Measurements from ENCODE around the gene LRRC3. TPM values are rescaled to one million over a fixed set of nuclear protein-coding genes. Genes with fewer than 3 reads are reported as not detected.

LRRC3 gene
- total RNA-seq, 1 donor from 2014 or later, result 3.9 TPM

DNA sequence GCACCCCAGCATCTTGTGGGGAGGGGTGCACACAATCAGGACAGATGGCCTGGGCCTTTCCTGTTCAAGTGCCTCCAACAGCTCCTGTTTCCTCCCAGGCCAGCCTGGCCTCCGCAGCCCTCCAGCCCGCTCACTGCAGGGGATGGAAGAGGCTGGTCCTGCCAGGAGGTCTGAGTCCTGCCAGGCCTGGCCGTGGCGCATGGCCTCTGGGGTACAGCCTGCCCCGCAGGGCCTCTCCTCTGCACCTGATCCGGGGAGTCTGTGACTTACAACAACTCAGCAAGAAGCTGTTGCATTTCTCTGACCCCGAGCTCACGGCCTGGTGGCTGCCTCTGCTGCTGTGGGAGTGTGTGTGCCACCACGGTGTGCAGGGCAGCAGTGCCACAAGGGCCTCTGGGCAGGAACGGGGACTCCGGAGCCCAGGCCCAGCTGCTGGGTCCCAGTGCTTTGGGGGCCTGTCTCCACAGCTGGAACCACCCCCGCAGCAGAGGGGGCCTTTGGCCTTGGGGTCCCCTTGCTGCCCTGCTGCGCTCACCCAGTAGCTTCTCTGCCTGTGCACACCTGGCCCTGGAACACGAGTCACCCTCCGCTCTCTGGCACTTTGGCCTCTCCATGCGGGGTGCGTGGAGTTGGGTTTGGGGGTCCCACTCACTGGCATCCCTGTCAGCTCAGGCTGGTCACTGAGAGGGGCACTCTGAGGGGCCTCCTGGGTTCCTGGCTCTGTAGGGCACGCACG, 17.4 kb upstream of the LRRC3 start:
- intact Hi-C loops (cut with micrococcal nuclease), result no loop called here

DNA sequence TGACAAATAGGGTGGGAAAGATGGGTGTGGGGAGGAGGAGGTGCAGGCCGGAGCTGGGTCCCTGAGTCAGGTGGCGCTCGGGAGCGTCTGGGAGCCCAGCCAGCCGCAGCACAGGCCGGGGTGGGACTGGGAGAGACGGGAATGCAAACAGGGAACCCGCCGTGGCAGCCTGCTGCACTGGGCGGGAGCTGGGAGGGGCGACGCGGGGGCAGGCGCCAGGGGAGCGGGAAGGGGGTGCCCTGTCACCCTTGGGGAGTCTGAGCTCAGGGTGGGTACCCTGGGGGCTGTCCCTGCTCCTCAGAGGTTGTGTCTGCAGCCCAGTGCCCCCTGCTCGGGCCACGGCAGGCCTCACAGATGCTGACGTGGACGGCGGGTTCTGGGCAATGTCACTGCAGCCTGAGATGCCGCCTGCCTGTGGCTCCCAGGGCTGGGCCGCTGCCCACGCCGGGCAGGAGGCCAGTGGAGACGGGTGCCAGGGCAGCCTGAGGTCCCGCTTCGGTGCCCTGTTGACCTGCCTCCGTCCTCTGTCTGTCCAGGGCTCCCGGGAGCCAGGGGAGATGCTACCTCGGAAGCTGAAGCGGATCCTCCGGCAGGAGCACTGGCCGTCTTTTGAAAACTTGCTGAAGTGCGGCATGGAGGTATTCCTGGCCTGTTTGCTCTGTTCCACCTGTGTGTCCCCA, 16.6 kb upstream of the LRRC3 start:
- intact Hi-C loops (cut with micrococcal nuclease), result no loop called here

DNA sequence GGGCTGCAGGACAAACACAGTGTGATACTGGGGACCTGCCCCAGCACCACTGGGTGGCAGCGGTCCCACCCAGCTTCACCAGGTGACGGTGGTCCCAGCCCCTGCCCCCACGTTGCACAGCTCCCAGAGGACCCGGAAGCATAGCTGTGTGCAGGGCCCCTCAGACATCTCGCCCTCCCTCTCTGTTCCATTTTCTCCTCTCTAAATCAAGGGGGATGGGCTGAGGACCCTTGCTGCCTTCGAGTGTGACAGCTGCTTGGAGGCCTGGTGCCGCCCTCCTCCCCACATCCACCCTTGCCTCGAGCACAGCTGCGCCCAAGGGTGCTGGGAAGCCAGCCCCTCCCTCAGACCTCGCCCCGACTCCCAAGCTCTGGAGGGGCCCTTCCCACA, 16.1 kb upstream of the LRRC3 start:
- intact Hi-C loops (cut with micrococcal nuclease), result no loop called here

DNA sequence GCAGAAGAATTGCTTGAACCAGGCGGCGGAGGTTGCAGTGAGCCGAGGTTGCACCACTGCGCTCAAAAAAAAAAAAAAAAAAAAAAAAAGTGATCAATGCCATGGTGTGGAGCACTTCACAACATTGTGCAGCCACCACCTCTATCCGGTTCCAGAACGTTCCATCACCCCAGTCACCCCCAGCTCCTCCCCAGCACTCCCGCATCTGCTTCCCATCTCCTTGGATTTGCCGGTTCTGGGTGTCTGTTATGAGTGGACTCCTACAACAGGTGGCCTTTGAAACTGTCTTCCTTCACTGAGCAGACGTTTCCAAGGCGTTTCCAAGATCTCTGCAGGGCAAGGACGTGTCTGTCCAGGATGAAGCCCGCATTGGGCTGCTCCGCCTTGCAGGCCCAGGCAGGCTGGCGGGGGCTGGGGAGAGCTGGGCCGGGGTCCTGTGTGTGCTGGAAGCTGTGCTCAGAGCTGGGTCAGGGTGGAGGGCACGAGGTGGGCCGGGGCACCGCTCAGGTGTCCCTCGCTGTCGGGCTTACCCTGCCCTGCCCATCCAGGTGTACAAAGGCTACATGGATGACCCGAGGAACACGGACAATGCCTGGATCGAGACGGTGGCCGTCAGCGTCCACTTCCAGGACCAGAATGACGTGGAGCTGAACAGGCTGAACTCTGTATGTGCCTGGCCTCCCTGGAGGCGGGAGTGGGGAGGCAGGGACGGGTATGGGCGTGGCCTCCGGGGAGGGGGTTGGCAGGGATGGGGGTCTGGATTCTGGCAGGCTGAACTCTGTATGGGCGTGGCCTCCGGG, 14.9 kb upstream of the LRRC3 start:
- intact Hi-C loops (cut with micrococcal nuclease), result no loop called here

DNA sequence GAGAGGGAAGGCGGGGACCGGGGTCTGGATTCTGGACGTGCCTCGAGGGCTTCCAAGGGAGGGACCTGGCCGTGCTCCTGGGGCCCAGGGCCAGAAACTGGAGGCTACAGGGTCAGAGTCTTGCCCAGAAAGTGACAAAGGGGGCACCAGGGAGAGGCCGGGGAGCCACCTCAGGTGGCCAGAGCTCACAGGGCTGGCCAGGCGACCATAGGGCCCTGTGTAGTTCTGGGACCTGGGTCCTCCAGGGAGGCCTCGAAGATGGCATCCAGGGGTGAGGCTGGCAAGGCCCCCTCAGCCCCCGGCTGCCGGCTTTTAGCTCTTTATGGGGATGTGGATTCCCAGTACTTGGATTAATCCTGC, 14.3 kb upstream of the LRRC3 start:
- intact Hi-C loops (cut with micrococcal nuclease), result no loop called here

DNA sequence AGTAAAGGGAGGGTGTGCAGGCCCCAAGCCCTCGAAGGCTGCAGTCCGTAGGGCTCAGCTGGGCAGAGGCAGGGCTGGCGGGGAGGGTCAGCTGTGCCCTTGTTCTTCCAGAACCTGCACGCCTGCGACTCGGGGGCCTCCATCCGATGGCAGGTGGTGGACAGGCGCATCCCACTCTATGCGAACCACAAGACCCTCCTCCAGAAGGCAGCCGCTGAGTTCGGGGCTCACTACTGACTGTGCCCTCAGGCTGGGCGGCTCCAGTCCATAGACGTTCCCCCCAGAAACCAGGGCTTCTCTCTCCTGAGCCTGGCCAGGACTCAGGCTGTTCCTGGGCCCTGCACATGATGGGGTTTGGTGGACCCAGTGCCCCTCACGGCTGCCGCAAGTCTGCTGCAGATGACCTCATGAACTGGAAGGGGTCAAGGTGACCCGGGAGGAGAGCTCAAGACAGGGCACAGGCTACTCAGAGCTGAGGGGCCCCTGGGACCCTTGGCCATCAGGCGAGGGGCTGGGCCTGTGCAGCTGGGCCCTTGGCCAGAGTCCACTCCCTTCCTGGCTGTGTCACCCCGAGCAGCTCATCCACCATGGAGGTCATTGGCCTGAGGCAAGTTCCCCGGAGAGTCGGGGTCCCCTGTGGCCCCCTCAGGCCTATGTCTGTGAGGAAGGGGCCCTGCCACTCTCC, 13.6 kb upstream of the LRRC3 start:
- intact Hi-C loops (cut with micrococcal nuclease), result no loop called here

DNA sequence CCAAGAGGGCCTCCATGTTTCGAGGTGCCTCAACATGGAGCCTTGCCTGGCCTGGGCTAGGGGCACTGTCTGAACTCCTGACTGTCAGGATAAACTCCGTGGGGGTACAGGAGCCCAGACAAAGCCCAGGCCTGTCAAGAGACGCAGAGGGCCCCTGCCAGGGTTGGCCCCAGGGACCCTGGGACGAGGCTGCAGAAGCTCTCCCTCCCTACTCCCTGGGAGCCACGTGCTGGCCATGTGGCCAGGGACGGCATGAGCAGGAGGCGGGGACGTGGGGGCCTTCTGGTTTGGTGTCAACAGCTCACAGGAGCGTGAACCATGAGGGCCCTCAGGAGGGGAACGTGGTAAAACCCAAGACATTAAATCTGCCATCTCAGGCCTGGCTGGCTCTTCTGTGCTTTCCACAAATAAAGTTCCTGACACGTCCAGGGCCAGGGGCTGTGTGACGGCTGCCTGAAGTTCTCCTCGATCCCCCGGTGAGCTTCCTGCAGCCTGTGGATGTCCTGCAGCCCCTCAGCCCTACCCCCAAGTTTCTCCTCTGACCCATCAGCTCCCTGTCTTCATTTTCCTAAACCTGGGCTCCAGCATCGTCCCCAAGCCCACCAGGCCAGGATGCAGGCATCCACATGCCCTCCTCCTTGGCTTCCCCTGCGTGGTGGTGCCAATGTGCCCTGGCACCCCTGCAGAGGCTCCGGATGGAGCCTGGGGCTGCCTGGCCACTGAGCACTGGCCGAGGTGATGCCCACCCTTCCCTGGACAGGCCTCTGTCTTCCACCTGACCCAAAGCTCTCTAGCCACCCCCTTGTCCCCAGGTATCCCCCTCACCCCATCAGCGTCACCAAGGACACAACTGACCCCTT, 12.8 kb upstream of the LRRC3 start:
- intact Hi-C loops (cut with micrococcal nuclease), result no loop called here

DNA sequence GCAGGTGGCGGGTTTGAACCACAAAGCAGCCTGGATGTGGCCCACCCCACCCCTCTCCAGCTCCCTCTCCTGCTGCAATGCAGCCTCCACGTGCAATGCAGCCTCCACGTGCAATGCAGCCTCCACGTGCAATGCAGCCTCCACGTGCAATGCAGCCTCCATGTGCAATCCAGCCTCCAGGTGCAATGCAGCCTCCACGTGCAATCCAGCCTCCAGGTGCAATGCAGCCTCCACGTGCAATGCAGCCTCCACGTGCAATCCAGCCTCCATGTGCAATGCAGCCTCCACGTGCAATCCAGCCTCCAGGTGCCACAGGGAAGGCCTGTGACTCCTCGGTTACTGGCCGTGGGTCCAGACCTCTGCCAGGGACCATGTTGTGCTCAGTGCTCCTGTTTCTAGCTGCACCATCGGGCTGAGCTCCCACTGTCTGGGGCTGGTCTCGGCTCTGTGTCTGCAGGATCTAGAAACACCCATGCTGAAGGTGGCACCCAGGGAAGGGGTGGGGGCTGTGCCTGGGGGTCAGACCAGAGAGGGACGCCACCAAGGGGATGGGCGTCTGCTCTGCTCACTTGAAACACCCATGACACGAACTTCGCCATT, 11.9 kb upstream of the LRRC3 start:
- intact Hi-C loops (cut with micrococcal nuclease), result no loop called here

DNA sequence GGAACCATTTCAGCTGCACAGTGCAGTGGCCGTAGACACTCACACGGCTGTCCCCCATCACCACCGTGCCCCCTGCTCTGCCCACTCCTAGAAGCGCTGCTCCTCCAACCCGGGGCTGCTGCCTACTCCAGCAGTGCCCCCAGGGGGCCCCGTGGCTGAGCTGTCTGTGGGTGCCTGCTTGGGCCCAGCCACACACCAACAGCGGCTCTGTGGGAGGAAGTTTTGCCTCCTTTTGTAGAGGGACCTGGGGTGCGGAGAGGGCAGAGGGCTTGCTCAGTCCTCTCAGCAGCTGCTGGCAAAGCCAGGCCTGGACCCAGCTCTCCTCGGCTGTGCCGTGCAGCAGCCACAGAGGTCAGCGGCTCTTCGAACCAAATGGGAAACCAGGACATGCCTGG, 11.4 kb upstream of the LRRC3 start:
- intact Hi-C loops (cut with micrococcal nuclease), result no loop called here

DNA sequence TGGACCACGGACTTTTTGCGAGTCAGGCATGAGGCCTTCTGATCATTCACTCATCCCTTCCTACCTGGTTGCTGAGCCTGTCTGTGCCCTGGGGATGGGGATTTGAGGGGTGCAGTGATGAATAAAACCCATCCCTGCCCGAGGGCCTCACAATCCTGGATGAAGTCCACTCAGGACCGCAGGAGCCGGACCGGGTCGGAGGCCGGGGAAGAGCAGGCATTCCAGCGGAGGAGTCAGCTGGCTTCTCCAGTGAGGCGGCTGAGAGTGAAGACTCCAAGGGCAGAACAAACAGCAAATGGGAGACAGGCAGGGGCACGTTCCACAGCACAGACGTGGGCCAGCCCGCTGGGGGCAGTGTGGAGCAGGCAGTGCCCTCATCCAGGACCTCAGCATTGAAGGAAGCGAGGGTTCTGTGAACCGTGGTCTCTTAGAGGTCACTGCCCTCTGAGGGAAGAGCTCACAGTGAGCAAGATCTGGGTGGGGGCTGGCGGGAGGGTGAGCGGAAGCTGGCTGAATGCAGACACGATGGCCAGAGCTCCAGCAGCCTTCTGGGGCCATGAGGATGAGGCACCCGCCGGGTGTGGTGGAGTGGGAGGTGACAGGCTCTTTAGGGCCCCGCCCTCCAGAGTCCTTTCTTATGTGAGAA, 10.9 kb upstream of the LRRC3 start:
- intact Hi-C loops (cut with micrococcal nuclease), result no loop called here

DNA sequence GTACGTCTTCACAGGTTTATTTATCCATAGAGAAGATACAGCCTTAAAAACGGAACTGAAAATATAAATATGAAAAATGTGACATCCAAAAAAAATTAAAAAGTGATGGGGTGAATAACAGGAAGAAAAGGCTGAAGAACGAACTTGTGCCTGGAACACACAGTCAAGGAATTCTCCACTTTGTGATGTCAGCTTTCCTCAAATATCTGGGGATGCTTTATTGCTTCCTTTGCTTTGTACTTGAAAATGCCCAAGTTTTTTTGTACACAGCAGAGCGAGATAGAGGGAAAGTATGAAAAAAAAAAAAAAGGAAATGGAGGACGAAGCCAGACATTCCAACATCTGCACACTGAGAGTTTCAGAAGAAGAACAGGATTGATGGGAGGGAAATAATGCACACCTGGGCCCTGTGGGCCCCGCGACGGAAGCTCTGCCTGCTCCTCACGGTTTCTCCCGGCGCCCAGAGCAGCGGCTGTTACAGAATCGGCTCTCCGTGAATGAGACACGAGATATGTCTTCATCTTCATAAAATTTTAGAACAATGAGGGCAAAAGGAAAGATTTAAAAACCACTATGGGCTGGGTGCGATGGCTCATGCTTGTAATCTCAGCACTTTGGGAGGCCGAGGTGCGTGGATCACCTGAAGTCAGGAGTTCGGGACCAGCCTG, 10.0 kb upstream of the LRRC3 start:
- intact Hi-C loops (cut with micrococcal nuclease), result no loop called here

DNA sequence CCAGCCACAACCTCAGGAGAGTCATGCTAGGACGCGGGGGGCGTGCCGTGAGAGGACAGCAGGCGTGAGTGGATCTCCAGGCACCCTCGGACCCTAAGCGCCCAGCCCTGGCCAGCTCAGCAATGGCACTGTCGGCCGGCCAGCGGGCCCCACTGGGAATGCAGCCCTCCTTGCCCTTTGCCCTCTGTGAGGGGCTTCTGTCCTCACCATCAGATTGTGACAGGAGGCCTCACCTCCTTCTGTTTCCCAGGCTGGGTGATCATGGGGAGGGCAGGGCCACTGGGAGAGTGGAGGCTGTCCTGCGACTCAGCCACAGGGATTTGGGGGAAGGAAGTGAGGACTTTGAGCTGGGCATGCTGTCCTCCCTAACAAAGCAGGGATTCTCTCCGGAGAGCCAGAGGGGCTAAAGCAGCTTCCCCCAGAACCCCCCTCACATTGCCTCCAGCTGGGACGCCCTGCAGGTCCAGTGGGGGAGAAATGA, 6.6 kb upstream of the LRRC3 start:
- intact Hi-C loops (cut with micrococcal nuclease), result no loop called here

DNA sequence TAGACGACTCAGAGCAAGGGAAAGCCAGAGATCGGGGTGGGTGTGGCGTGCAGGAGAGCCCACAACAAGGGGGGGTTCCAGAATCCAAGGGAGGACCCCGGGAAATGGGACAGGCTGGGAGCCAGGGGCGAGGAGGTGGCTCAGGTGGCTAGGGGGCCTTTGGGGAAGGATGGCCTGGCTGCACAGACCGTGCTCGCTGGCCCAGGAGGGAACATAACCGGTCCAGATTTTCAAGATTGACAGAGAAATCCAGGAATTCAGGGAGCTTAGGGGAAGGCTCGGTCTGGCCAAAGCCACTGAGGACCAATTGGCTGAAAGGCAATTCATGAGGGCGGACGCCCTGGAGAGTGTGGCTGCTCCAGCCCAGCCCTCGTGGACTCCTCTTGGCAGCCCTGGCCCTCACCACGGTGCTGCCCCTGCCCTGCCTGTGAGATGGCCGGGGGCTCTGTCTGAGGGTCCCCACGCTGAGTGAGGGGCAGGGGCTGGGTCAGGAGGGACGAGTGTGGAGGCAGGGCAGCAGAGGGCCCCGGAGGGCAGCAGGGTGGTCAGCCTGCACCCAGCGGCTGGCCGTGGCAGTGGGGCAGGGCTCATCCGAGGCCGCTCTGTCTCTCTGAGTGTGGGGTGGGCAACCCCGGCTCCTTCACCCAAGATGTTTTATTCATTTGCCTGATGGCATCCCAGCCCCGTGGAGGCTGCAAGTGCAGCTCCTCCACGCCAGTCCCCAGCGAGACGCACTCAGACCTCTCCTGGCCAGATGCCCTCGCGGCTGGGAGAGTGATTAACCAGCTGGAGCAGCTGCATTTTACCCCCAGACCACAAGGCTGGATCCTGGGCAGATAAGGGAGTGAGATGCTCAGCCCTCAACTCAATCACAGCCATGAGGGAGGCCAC, 5.6 kb upstream of the LRRC3 start:
- intact Hi-C loops (cut with micrococcal nuclease), result no loop called here

DNA sequence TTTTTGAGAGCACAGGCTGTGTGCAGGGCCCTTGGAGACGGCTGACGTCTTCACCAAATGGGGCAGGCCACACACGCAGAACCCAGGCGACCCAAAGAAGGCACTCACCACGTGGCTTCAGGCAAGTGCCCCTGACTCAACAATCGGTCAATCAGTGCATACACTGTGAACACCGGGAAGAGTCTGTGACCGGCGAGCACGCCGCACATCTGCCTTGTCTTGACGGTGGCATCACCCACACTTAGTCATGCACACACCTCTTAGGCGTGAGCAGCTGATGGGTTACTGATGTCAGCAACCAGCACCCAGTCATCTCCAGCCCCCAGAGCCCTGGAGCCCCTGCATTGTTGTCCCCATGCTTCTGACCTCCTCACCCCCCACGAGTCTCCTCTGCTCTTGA, 4.9 kb upstream of the LRRC3 start:
- intact Hi-C loops (cut with micrococcal nuclease), result no loop called here

DNA sequence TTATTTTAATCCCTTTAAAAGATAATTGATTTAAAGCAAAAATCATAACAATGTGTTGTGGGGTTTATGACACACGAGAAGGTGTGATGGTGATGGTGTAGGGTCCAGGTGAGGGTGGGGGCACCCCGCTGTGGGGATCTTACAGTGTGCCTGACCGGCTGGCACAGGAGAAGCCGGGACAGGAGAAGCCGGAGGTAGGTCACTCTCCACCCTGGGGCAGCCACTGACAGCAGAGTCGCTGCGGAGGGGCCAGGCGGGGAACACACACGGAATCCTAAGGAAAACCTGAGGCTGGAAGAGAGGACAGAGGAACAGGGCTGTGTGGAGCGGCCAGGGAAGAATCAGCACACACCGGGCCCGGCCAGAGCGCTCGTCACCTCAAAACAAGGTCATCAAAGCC, 4.3 kb upstream of the LRRC3 start:
- intact Hi-C loops (cut with micrococcal nuclease), result no loop called here

DNA sequence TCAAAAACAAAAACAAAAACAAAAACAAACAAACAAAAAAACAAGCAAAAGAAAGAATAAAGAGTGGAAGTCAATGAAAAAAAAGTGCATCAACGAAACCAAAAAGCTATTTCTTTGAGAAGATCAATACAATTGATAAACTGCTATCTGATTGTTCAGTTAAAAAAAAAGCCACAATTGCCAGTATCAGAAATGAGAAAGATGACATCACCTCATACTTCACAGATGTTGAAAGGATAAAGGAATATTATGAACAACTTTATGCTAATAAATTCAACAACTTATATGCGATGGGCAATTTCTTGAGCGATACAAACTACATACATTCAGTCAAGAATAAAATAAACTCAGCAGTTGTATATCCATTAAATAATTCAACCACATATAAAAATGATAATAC, 2.2 kb upstream of the LRRC3 start:
- intact Hi-C loops (cut with micrococcal nuclease), result no loop called here

DNA sequence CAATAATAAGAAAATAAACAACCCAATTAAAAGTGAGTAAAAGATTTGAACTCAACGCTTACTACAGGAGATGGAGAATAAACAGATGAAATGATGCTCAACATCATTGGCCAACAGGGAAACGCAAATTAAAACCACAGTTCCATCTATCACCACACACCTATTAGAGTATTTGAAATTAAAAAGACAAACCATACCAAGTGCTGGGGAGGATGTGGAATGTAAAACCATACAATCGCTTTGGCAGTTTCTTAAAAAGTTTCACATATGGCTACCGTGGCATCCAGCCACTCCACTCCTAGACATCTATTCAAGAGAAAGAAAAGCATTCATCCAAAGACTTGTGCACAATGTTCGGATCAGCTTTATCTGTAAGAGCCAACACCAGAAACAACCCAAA, 1.3 kb upstream of the LRRC3 start:
- intact Hi-C loops (cut with micrococcal nuclease), result no loop called here

DNA sequence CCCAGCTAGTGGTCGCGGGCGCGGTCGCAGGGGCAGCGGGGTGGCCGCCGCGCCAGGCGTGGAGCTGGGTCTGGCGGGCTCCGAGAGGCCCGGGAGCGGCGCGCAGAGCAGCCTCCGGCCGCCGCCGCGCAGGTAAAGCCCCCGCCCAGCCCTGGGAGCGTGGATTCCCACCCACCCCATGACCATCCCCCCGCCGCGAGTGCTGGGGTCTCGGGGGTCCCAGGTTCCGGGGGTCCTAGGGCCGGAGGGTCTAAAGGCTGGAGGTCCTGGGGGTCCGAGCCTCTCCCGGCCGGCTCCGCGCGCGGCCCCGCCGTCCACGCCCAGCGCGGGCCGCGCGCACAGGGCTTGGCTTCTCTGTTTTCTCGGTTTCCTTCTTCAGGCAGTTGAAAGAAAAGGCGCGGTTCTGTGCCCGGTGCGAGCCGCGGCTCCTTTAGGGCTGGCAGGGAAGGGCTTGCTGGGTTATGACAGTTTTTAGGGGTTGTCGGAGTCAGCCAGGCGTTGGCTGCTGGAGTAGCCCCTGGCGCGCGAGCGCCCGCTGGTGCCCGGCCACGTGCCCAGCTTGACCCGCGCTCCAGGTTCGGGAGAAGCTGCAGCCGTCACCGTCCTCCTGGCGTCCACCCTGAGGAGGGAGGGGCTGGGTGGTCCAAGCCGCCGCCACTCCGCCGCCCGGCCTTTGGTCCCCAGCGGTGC, 359 bp downstream of the LRRC3 start:
- intact Hi-C loops (cut with micrococcal nuclease), result loop anchor here (1.0 kb wide), 3 partner anchors 27 to 418 kb away; partner anchors contain the start of genes CFAP410 and PTTG1IP
